SU-DHL-6 (cell line): ENCODE data around the gene CBX6.

Experiments
- H2AFZ ChIP-seq: fragments of 200-600 bp; sonication (generic); 2 replicates; pipeline ENCODE4 v1.6.1; 2014; ENCODE audit warnings: low read depth, mild to moderate bottlenecking, moderate library complexity, mixed read lengths, antibody characterized with exemption, low read length; ENCODE audit not compliant: severe bottlenecking
- H3F3A ChIP-seq: fragments of 200-600 bp; shearing (Covaris generic); 2 replicates; pipeline ENCODE4 v1.6.0; 2016; ENCODE audit warnings: antibody characterized with exemption, mild to moderate bottlenecking; ENCODE audit not compliant: insufficient read depth
- H3K27ac ChIP-seq: fragments of 200-600 bp; sonication (generic); 2 replicates; pipeline ENCODE4 v1.5.1; 2016; ENCODE audit warnings: low read depth, mild to moderate bottlenecking, low read length, moderate library complexity, mixed read lengths
- H3K27me3 ChIP-seq: fragments of 200-600 bp; sonication (generic), shearing (Covaris generic); 2 replicates; pipeline ENCODE4 v1.6.0; 2014; ENCODE audit warnings: mild to moderate bottlenecking, low read length
- H3K36me3 ChIP-seq: fragments of 200-600 bp; sonication (generic); 2 replicates; pipeline ENCODE4 v1.6.1; 2014; ENCODE audit warnings: mild to moderate bottlenecking, low read length, mixed read lengths
- H3K4me2 ChIP-seq: fragments of 300-600, 200-600 bp; shearing (Covaris generic), sonication (generic); 2 replicates; pipeline ENCODE4 v1.6.0; 2014; ENCODE audit warnings: low read length, low read depth, mild to moderate bottlenecking; ENCODE audit not compliant: poor library complexity, severe bottlenecking
- H3K4me3 ChIP-seq: fragments of 200-600 bp; sonication (generic); 2 replicates; pipeline ENCODE4 v1.5.1; 2014; ENCODE audit warnings: antibody characterized with exemption, low read length, mild to moderate bottlenecking, mixed read lengths; ENCODE audit not compliant: insufficient read depth, poor library complexity, severe bottlenecking
- H3K79me2 ChIP-seq: fragments of 200-600 bp; sonication (generic); 2 replicates; pipeline ENCODE4 v1.6.1; 2014; ENCODE audit warnings: mild to moderate bottlenecking, low read length, moderate library complexity; ENCODE audit not compliant: insufficient read depth
- H3K9ac ChIP-seq: fragments of 200-600 bp; sonication (generic); 2 replicates; pipeline ENCODE4 v1.7.0; 2014; ENCODE audit warnings: mild to moderate bottlenecking, low read length
- H3K9me2 ChIP-seq: fragments of 200-600 bp; sonication (generic); replicated peaks from 2 replicates; pipeline ENCODE4 v1.6.1; 2014; ENCODE audit warnings: low read length; ENCODE audit not compliant: insufficient read depth
- H3K9me3 ChIP-seq: fragments of 200-600 bp; sonication (generic); 2 replicates; pipeline ENCODE4 v1.6.1; 2014; ENCODE audit warnings: low read length, mixed read lengths; ENCODE audit not compliant: insufficient read depth
- H4K20me1 ChIP-seq: fragments of 200-600 bp; sonication (generic); 2 replicates; pipeline ENCODE4 v1.6.1; 2014; ENCODE audit warnings: low read depth, mild to moderate bottlenecking, antibody characterized with exemption, low read length, moderate library complexity, mixed read lengths
- EZH2phosphoT487 ChIP-seq: fragments of 200-600 bp; sonication (generic), shearing (Covaris generic); conservative IDR thresholded peaks from 2 replicates; pipeline ENCODE4 v1.6.1; 2018; ENCODE audit warnings: mild to moderate bottlenecking, antibody characterized with exemption, low read length, moderate library complexity, mixed read lengths
- TF ChIP-seq, protein P1 (sequence below): fragments of 200-600 bp; sonication (generic); IDR thresholded peaks from one replicate; pipeline ENCODE4 v1.5.1; 2017; ENCODE audit warnings: antibody characterized with exemption, mild to moderate bottlenecking, low read length, moderate library complexity; ENCODE audit not compliant: insufficient read depth, poor library complexity, severe bottlenecking

The CBX6 gene

DNA sequence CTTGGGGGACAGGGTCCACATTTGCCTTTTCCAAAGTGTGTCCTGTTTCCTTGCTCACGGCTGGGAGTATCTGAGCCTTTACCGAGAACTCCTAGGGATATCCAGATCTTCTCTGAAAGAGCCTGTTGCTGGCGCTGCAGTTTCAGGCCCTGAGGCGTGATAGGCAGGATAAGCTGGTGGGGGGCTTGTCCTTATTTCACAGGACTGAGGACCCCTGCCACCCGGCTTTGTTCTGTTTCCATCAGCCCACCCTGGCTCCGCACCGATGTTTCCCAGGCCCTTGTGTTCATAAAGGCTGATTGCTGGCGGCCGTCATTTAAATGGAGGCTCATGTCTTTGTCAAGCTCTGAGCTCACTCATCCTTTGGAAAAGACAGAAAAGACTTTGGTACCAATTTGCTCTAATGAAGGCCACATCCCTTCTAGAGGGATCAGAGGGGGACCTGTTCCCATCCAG, 18.8 kb downstream of the CBX6 start:
- no peaks in the 10 kb centered on the region for H3F3A ChIP-seq
- H3K27ac ChIP-seq, result no peak overlapping the region

DNA sequence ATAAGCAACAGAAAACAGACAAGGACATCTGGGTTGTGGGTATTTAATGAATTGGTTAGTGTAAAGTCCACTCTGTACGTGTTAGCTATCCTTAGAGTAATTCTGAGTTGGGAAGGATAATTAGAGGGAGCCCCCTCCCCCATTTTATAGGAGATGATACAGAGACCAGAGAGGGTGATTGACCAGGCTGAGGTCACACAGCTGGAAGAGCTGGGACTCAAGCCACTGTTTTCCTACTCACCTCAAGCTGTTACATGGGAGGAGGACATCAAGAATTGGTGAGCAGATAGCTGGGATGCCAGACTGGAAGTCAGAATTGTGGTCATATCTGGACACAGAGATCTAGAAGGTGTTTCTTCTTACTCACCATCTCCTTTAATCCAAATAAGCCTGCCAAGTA, 19.5 kb downstream of the CBX6 start:
- H3K9me3 ChIP-seq, result no peaks in the 10 kb centered on the region
- H3K4me2 ChIP-seq, result no peak overlapping the region
- no peaks in the 10 kb centered on the region for H3K27me3 ChIP-seq
- no peaks in the 10 kb centered on the region for H3K79me2 ChIP-seq
- no peak overlapping the region for H3K27ac ChIP-seq
- H4K20me1 ChIP-seq, result no peaks in the 10 kb centered on the region
- no peak overlapping the region for H2AFZ ChIP-seq
- no peak for TF ChIP-seq EZH2phosphoT487
- TF ChIP-seq, protein P1, sequence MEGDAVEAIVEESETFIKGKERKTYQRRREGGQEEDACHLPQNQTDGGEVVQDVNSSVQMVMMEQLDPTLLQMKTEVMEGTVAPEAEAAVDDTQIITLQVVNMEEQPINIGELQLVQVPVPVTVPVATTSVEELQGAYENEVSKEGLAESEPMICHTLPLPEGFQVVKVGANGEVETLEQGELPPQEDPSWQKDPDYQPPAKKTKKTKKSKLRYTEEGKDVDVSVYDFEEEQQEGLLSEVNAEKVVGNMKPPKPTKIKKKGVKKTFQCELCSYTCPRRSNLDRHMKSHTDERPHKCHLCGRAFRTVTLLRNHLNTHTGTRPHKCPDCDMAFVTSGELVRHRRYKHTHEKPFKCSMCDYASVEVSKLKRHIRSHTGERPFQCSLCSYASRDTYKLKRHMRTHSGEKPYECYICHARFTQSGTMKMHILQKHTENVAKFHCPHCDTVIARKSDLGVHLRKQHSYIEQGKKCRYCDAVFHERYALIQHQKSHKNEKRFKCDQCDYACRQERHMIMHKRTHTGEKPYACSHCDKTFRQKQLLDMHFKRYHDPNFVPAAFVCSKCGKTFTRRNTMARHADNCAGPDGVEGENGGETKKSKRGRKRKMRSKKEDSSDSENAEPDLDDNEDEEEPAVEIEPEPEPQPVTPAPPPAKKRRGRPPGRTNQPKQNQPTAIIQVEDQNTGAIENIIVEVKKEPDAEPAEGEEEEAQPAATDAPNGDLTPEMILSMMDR, result no peak
- no peaks in the 10 kb centered on the region for H3K9me2 ChIP-seq
- no peak overlapping the region for H3K4me3 ChIP-seq
- no peaks in the 10 kb centered on the region for H3F3A ChIP-seq
- H3K36me3 ChIP-seq, result no peaks in the 10 kb centered on the region
- no peak overlapping the region for H3K9ac ChIP-seq

More for the DNA sequence above, 18.8 kb downstream of the CBX6 start:
- Histone ChIP-seq H3K9me2 (no peaks in the 10 kb centered on the region), H3K9ac (no peak overlapping the region), H3K36me3 (no peaks in the 10 kb centered on the region), H3K4me3 (no peak overlapping the region), H3K79me2 (no peaks in the 10 kb centered on the region), H3K4me2 (no peak overlapping the region), H2AFZ (no peak overlapping the region), H3K9me3 (no peaks in the 10 kb centered on the region), H4K20me1 (no peaks in the 10 kb centered on the region), H3K27me3 (no peaks in the 10 kb centered on the region)
- no peak for TF ChIP-seq EZH2phosphoT487
- TF ChIP-seq, protein P1, result no peak

DNA sequence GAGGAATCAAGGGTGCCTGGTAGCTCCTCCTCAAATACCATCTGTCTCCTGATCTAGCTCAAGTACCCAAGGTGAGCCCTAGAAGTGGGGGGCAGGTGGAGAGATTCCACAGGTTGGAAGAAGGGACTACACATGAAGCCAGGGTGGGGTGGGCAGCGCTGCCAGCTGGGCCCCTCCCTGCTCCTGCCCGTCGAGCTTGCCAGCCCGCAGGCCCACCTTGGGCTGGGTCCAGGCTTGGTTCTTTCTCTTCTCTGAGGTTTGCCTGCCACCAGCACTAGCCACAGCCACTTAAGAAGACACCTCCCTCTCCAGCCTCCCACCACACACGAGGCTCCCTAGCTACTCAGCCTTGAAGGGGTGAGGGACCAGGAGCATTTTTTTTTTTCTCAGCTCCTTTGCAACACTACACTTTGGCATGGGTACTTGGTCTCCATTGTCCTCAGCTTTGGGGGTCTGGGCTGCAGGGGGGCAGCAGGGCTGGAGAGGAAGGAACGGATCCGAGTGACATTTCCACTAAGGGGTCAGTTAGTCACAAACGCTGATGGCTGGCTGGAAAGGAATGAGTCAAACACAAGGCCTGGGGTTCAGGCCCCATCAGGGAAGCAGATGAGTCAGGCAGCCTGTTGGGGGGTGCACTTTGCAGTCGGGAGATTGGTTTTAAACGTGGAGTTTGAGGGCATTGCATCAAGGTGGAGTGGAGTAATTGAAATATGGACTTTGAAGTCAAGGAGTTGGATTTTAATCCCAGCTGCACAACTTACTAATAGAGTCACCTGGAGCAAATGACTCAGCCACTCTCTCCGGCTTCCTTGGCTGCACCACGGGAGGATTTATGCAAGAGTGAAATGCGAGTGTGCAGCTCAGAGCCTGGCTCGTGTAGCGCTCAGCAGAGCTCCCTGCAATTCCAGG, 20.8 kb downstream of the CBX6 start:
- Histone ChIP-seq H4K20me1 (no peaks in the 10 kb centered on the region), H3K9ac (no peak overlapping the region)

More for the DNA sequence above, 20.8 kb downstream of the CBX6 start:
- H2AFZ ChIP-seq, result no peak overlapping the region
- no peak overlapping the region for H3K4me2 ChIP-seq
- no peaks in the 10 kb centered on the region for H3K27me3 ChIP-seq
- H3K4me3 ChIP-seq, result no peak overlapping the region
- no peaks in the 10 kb centered on the region for H3K79me2 ChIP-seq
- H3K27ac ChIP-seq, result no peak overlapping the region
- TF ChIP-seq EZH2phosphoT487, result no peak
- TF ChIP-seq, protein P1, result no peak
- no peaks in the 10 kb centered on the region for H3F3A ChIP-seq
- H3K9me2 ChIP-seq, result no peaks in the 10 kb centered on the region
- H3K9me3 ChIP-seq, result no peaks in the 10 kb centered on the region
- H3K36me3 ChIP-seq, result no peaks in the 10 kb centered on the region
